Measurements from ENCODE around the gene CPN2. TPM values are rescaled to one million over a fixed set of nuclear protein-coding genes. Genes with fewer than 3 reads are reported as not detected.

The CPN2 gene
- total RNA-seq, 1 donor from 2014 or later = not detected

GRCh38 chr3:194322678-194323211 is 28.4 kb downstream of the CPN2 start:
- Histone ChIP-seq H3K4me3 (no peak overlapping the region), H3K4me1 (peaks cover 7% of the 10 kb centered on the region), H3K27ac (no peak overlapping the region), H3K36me3 (no peaks in the 10 kb centered on the region), H3K27me3 (ENCODE audit: low read depth) (no peaks in the 10 kb centered on the region), H3K9me3 (peaks cover 11% of the 10 kb centered on the region)
- DNase-seq (no peak), ATAC-seq (peak in 1 of 2 donors; percentile 7)
- TF ChIP-seq CTCF (IDR thresholded peaks at IDR 0.05) = no peak
- intact Hi-C loops (cut with DNase I) = no loop called here

GRCh38 chr3:194321693-194322640 is 29.2 kb downstream of the CPN2 start:
- peak in 1 of 2 donors; percentile 3 for ATAC-seq
- Histone ChIP-seq H3K27me3 (ENCODE audit: low read depth) (peaks cover 4% of the 10 kb centered on the region), H3K4me1 (peaks cover 7% of the 10 kb centered on the region), H3K4me3 (no peak overlapping the region), H3K36me3 (no peaks in the 10 kb centered on the region), H3K27ac (no peak overlapping the region), H3K9me3 (peaks cover 11% of the 10 kb centered on the region)
- DNase-seq = no peak
- intact Hi-C loops (cut with DNase I) = no loop called here
- no peak for TF ChIP-seq CTCF (IDR thresholded peaks at IDR 0.05)

- peaks cover 6% of the 10 kb centered on the region for H3K27me3 ChIP-seq (ENCODE audit: low read depth)
- TF ChIP-seq CTCF (IDR thresholded peaks at IDR 0.05) = no peak
- H3K4me3 ChIP-seq = no peak overlapping the region
- no peak overlapping the region for H3K27ac ChIP-seq
- no peaks in the 10 kb centered on the region for H3K36me3 ChIP-seq
- DNase-seq = no peak
- no peak for ATAC-seq
- peaks cover 11% of the 10 kb centered on the region for H3K9me3 ChIP-seq
- peaks cover 11% of the 10 kb centered on the region for H3K4me1 ChIP-seq
- intact Hi-C loops (cut with DNase I) = no loop called here
These were observed 30.3 kb downstream of the CPN2 start for GRCh38 chr3:194320744-194321243.

GRCh38 chr3:194320100-194320499 is 31.0 kb downstream of the CPN2 start:
- intact Hi-C loops (cut with DNase I) = no loop called here
- ATAC-seq = no peak

More at GRCh38 chr3:194320100-194320499, 31.0 kb downstream of the CPN2 start:
- Histone ChIP-seq H3K4me3 (no peak overlapping the region), H3K36me3 (no peaks in the 10 kb centered on the region), H3K27me3 (ENCODE audit: low read depth) (peaks cover 6% of the 10 kb centered on the region), H3K4me1 (peaks cover 18% of the 10 kb centered on the region), H3K27ac (no peak overlapping the region), H3K9me3 (peaks cover 11% of the 10 kb centered on the region)
- TF ChIP-seq CTCF (IDR thresholded peaks at IDR 0.05) = no peak
- DNase-seq = no peak
